Measurements from ENCODE around the gene ERMAP. TPM values are rescaled to one million over a fixed set of nuclear protein-coding genes. Genes with fewer than 3 reads are reported as not detected.

The ERMAP gene
- 3.5 and 3.8 TPM in 2 replicates for total RNA-seq

GRCh38 chr1:42816585-42817439, at the start of gene ERMAP, which contains the start of gene SVBP:
TSS of gene ERMAP (plus strand) at chr1:42817122. CDS start at chr1:42830449, 13,327 bp downstream.
TSS of gene SVBP (minus strand) at chr1:42817397. CDS start at chr1:42816544, 853 bp downstream.
- DNase-seq = peak; percentile 97
- Mint-ChIP-seq H3K36me3 (ENCODE audit: low read depth) (peaks cover 6% of the 10 kb centered on the region), H3K27me3 (no peaks in the 10 kb centered on the region), H3K4me3 (peak within 1 kb of the TSS; percentile 82), H3K4me1 (peaks cover 17% of the 10 kb centered on the region), H3K9me3 (no peaks in the 10 kb centered on the region), H3K27ac (peak within 1 kb of the TSS; percentile 83)
- intact Hi-C loops (cut with micrococcal nuclease) = loop anchor here (1.0 kb wide), 3 partner anchors 29 to 142 kb away; partner anchors contain the start of genes C1orf50, P3H1 and ZNF691

- intact Hi-C loops (cut with micrococcal nuclease) = loop anchor here (1.0 to 5.0 kb wide), 7 partner anchors 50 to 430 kb away; partner anchors contain the start of genes CCDC30, ERMAP, FOXJ3 and SVBP
- peaks cover 19% of the 10 kb centered on the region for H3K36me3 Mint-ChIP-seq (ENCODE audit: low read depth)
- H3K4me3 Mint-ChIP-seq = no peak overlapping the region
- peaks cover 26% of the 10 kb centered on the region for H3K4me1 Mint-ChIP-seq
- no peak for DNase-seq
- H3K9me3 Mint-ChIP-seq = no peaks in the 10 kb centered on the region
- no peaks in the 10 kb centered on the region for H3K27me3 Mint-ChIP-seq
- peak overlapping the region; percentile 93 for H3K27ac Mint-ChIP-seq
Measured at GRCh38 chr1:42767510-42768000, 49.4 kb upstream of the ERMAP start.

GRCh38 chr1:42768172-42768571, 48.8 kb upstream of the ERMAP start:
- no peak for DNase-seq
- H3K27me3 Mint-ChIP-seq = no peaks in the 10 kb centered on the region
- H3K36me3 Mint-ChIP-seq (ENCODE audit: low read depth) = peaks cover 21% of the 10 kb centered on the region
- intact Hi-C loops (cut with micrococcal nuclease) = loop anchor here (5.0 kb wide), 2 partner anchors 154 to 431 kb away; partner anchors contain the start of gene FOXJ3
- no peak overlapping the region for H3K4me3 Mint-ChIP-seq
- H3K9me3 Mint-ChIP-seq = no peaks in the 10 kb centered on the region
- H3K4me1 Mint-ChIP-seq = peaks cover 27% of the 10 kb centered on the region
- peak overlapping the region; percentile 93 for H3K27ac Mint-ChIP-seq

GRCh38 chr1:42769811-42770210, 47.1 kb upstream of the ERMAP start:
- H3K27me3 Mint-ChIP-seq = no peaks in the 10 kb centered on the region
- H3K36me3 Mint-ChIP-seq (ENCODE audit: low read depth) = peaks cover 32% of the 10 kb centered on the region
- no peak for DNase-seq
- intact Hi-C loops (cut with micrococcal nuclease) = loop anchor here (5.0 kb wide), 2 partner anchors 152 to 433 kb away; partner anchors contain the start of gene FOXJ3
- peaks cover 31% of the 10 kb centered on the region for H3K4me1 Mint-ChIP-seq
- H3K9me3 Mint-ChIP-seq = no peaks in the 10 kb centered on the region
- H3K4me3 Mint-ChIP-seq = no peak overlapping the region
- no peak overlapping the region for H3K27ac Mint-ChIP-seq

GRCh38 chr1:42773420-42773819, 43.5 kb upstream of the ERMAP start:
- Mint-ChIP-seq H3K27ac (peak overlapping the region; percentile 39), H3K27me3 (no peaks in the 10 kb centered on the region), H3K4me1 (peaks cover 33% of the 10 kb centered on the region), H3K4me3 (no peak overlapping the region), H3K36me3 (ENCODE audit: low read depth) (peaks cover 56% of the 10 kb centered on the region), H3K9me3 (no peaks in the 10 kb centered on the region)
- intact Hi-C loops (cut with micrococcal nuclease) = no loop called here
- no peak for DNase-seq

GRCh38 chr1:42774928-42775526, 41.9 kb upstream of the ERMAP start:
- Mint-ChIP-seq H3K36me3 (ENCODE audit: low read depth) (peaks cover 59% of the 10 kb centered on the region), H3K27ac (no peak overlapping the region), H3K4me1 (peaks cover 30% of the 10 kb centered on the region), H3K9me3 (no peaks in the 10 kb centered on the region), H3K27me3 (no peaks in the 10 kb centered on the region), H3K4me3 (no peak overlapping the region)
- intact Hi-C loops (cut with micrococcal nuclease) = no loop called here
- DNase-seq = no peak

GRCh38 chr1:42776502-42776901, 40.4 kb upstream of the ERMAP start:
- Mint-ChIP-seq H3K9me3 (no peaks in the 10 kb centered on the region), H3K27ac (no peak overlapping the region), H3K4me1 (peaks cover 31% of the 10 kb centered on the region), H3K36me3 (ENCODE audit: low read depth) (peaks cover 61% of the 10 kb centered on the region), H3K27me3 (no peaks in the 10 kb centered on the region), H3K4me3 (no peak overlapping the region)
- DNase-seq = no peak
- intact Hi-C loops (cut with micrococcal nuclease) = no loop called here

GRCh38 chr1:42777852-42778251, 39.1 kb upstream of the ERMAP start:
- H3K27ac Mint-ChIP-seq = no peak overlapping the region
- H3K36me3 Mint-ChIP-seq (ENCODE audit: low read depth) = peaks cover 63% of the 10 kb centered on the region
- no peaks in the 10 kb centered on the region for H3K9me3 Mint-ChIP-seq
- DNase-seq = peak; percentile 83
- H3K4me1 Mint-ChIP-seq = peaks cover 27% of the 10 kb centered on the region
- intact Hi-C loops (cut with micrococcal nuclease) = loop anchor here (1.0 kb wide), 1 partner anchor 295 kb away; no protein-coding TSS in a partner anchor
- H3K4me3 Mint-ChIP-seq = no peak overlapping the region
- no peaks in the 10 kb centered on the region for H3K27me3 Mint-ChIP-seq

- DNase-seq = no peak
- peaks cover 26% of the 10 kb centered on the region for H3K4me1 Mint-ChIP-seq
- no peaks in the 10 kb centered on the region for H3K9me3 Mint-ChIP-seq
- intact Hi-C loops (cut with micrococcal nuclease) = no loop called here
- H3K4me3 Mint-ChIP-seq = no peak overlapping the region
- H3K27me3 Mint-ChIP-seq = no peaks in the 10 kb centered on the region
- peaks cover 60% of the 10 kb centered on the region for H3K36me3 Mint-ChIP-seq (ENCODE audit: low read depth)
- H3K27ac Mint-ChIP-seq = no peak overlapping the region
Measured at GRCh38 chr1:42779725-42780124, 37.2 kb upstream of the ERMAP start.

- intact Hi-C loops (cut with micrococcal nuclease) = no loop called here
- Mint-ChIP-seq H3K36me3 (ENCODE audit: low read depth) (peaks cover 56% of the 10 kb centered on the region), H3K27ac (no peak overlapping the region)
Measured at GRCh38 chr1:42780176-42780575, 36.7 kb upstream of the ERMAP start.

GRCh38 chr1:42783092-42783491, 33.8 kb upstream of the ERMAP start:
- Mint-ChIP-seq H3K4me1 (peaks cover 26% of the 10 kb centered on the region), H3K27ac (no peak overlapping the region), H3K4me3 (no peak overlapping the region), H3K9me3 (no peaks in the 10 kb centered on the region), H3K27me3 (no peaks in the 10 kb centered on the region), H3K36me3 (ENCODE audit: low read depth) (peaks cover 39% of the 10 kb centered on the region)
- no peak for DNase-seq
- intact Hi-C loops (cut with micrococcal nuclease) = no loop called here

More at GRCh38 chr1:42780176-42780575, 36.7 kb upstream of the ERMAP start:
- Mint-ChIP-seq H3K27me3 (no peaks in the 10 kb centered on the region), H3K4me1 (peaks cover 23% of the 10 kb centered on the region), H3K4me3 (no peak overlapping the region), H3K9me3 (no peaks in the 10 kb centered on the region)
- DNase-seq = no peak

GRCh38 chr1:42784547-42784945, 32.4 kb upstream of the ERMAP start:
- Mint-ChIP-seq H3K4me3 (no peak overlapping the region), H3K27me3 (no peaks in the 10 kb centered on the region), H3K36me3 (ENCODE audit: low read depth) (peaks cover 30% of the 10 kb centered on the region), H3K27ac (no peak overlapping the region), H3K4me1 (peaks cover 20% of the 10 kb centered on the region), H3K9me3 (no peaks in the 10 kb centered on the region)
- DNase-seq = no peak
- intact Hi-C loops (cut with micrococcal nuclease) = no loop called here

GRCh38 chr1:42784946-42785693, 31.8 kb upstream of the ERMAP start, which contains the start of gene TMEM269:
TSS of gene TMEM269 (plus strand) at chr1:42784991. CDS start at chr1:42789894, 4,903 bp downstream.
- Mint-ChIP-seq H3K27me3 (no peaks in the 10 kb centered on the region), H3K36me3 (ENCODE audit: low read depth) (peaks cover 28% of the 10 kb centered on the region), H3K4me3 (peak within 1 kb of the TSS; percentile 78), H3K9me3 (no peaks in the 10 kb centered on the region), H3K4me1 (peaks cover 17% of the 10 kb centered on the region), H3K27ac (no peak within 1 kb of the TSS)
- intact Hi-C loops (cut with micrococcal nuclease) = no loop called here
- DNase-seq = peak; percentile 84

Data from activated CD4-positive, alpha-beta T cell treated with anti-CD3 and anti-CD28 coated beads, Interleukin-2, amount 10 ng/mL, durations not matched to agents 24 days and 14 days (primary cell).